ENCODE results near the gene LRGUK.

The LRGUK gene

DNA sequence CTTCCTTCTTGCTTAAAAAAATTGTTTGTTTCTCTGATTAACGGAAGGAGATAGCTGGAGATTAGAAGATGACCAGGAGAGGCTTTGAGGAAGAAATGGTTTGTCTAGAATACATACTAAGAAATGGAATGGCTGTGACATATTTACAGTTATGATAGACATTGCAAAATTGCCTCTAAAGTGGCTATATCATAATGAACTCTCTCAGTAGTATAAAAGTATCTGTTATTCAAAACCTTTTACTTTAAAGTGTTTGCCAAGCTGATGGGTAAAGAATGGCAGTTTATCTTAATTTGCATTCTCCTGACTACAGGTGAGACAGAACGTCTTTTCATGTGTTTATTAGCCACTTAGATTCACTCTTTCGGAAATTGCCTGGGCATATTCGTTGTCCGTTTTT lies 28.7 kb downstream of the LRGUK start:
- Mint-ChIP-seq H3K27ac (no peak overlapping the region), H3K4me1 (no peaks in the 10 kb centered on the region), H3K27me3 (peaks cover 5% of the 10 kb centered on the region), H3K9me3 (no peaks in the 10 kb centered on the region), H3K36me3 (no peaks in the 10 kb centered on the region), H3K4me3 (no peak overlapping the region)

GRCh38 chr7:134165252-134165651 lies 38.1 kb downstream of the LRGUK start:
- Mint-ChIP-seq H3K4me1 (no peaks in the 10 kb centered on the region), H3K36me3 (no peaks in the 10 kb centered on the region), H3K9me3 (no peaks in the 10 kb centered on the region), H3K4me3 (no peak overlapping the region), H3K27ac (no peak overlapping the region), H3K27me3 (no peaks in the 10 kb centered on the region)

- Mint-ChIP-seq H3K36me3 (no peaks in the 10 kb centered on the region), H3K4me1 (no peaks in the 10 kb centered on the region), H3K27me3 (no peaks in the 10 kb centered on the region), H3K4me3 (no peak overlapping the region), H3K27ac (no peak overlapping the region), H3K9me3 (no peaks in the 10 kb centered on the region)
Measured at GRCh38 chr7:134167250-134167649, 40.1 kb downstream of the LRGUK start.

DNA sequence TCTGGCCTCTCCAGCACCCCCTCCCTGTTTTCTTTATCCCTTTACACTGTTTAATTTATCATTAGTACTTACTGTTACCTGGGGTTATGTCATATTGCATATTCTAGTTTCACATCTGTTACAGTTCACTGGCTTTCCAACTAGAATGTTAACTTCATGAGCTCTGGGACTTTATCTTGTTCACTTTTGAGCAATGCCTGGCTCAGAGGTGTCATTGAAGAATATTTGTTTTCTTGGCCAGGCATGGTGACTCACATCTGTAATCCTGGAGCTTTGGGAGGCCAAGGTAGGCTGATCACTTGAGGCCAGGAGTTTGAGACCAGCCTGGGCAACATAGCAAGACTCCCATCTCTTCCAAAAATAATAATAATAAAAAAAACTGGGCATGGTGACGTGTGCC lies 40.7 kb downstream of the LRGUK start:
- Mint-ChIP-seq H3K4me1 (no peaks in the 10 kb centered on the region), H3K4me3 (no peak overlapping the region), H3K9me3 (no peaks in the 10 kb centered on the region), H3K36me3 (no peaks in the 10 kb centered on the region), H3K27ac (no peak overlapping the region), H3K27me3 (no peaks in the 10 kb centered on the region)

GRCh38 chr7:134174795-134175261 lies 47.7 kb downstream of the LRGUK start:
- Mint-ChIP-seq H3K27ac (no peak overlapping the region), H3K36me3 (no peaks in the 10 kb centered on the region), H3K4me1 (peaks cover 7% of the 10 kb centered on the region), H3K9me3 (no peaks in the 10 kb centered on the region), H3K4me3 (no peak overlapping the region), H3K27me3 (peaks cover 1% of the 10 kb centered on the region)

GRCh38 chr7:134175334-134176036 lies 48.3 kb downstream of the LRGUK start:
- Mint-ChIP-seq H3K27me3 (peaks cover 1% of the 10 kb centered on the region), H3K4me3 (no peak overlapping the region), H3K4me1 (peaks cover 7% of the 10 kb centered on the region), H3K9me3 (no peaks in the 10 kb centered on the region), H3K36me3 (no peaks in the 10 kb centered on the region), H3K27ac (no peak overlapping the region)

DNA sequence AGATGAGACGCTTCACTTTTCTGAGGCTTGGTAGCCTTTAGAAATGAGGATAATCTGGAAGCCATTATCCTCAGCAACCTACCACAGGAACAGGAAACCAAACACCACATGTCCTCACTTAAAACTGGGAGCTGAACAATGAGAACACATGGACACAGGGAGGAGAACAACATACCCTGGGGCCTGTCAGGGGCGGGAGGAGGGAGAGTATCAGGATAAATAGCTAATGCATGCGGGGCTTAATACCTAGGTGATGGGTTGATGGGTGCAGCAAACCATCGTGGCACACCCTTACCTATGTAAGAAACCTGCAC lies 48.9 kb downstream of the LRGUK start:
- Mint-ChIP-seq H3K36me3 (no peaks in the 10 kb centered on the region), H3K9me3 (no peaks in the 10 kb centered on the region), H3K27me3 (peaks cover 1% of the 10 kb centered on the region), H3K4me3 (no peak overlapping the region), H3K27ac (no peak overlapping the region), H3K4me1 (peaks cover 7% of the 10 kb centered on the region)

GRCh38 chr7:134179036-134180011 lies 52.2 kb downstream of the LRGUK start:
- H3K4me1 Mint-ChIP-seq = peaks cover 7% of the 10 kb centered on the region
- H3K27ac Mint-ChIP-seq = no peak overlapping the region
- peaks cover 1% of the 10 kb centered on the region for H3K27me3 Mint-ChIP-seq
- no peaks in the 10 kb centered on the region for H3K36me3 Mint-ChIP-seq
- no peaks in the 10 kb centered on the region for H3K9me3 Mint-ChIP-seq
- H3K4me3 Mint-ChIP-seq = no peak overlapping the region

DNA sequence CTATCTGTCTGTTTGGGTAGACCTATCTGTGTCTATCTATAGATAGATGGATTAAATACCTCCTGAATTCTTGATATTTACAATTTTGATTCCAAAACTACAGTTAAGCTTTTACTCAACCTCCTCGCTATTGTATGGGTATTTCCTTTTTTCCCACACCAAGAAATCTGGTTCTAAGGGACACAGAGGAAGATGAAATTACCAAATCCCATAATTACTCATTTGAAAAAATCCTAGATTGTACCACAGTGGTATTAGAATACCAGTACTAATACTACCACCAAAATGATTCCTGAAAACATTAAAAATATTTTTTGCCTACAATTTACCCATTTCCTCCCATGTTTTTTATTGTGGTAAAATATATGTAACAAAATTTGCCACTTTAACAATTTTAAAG lies 53.2 kb downstream of the LRGUK start:
- H3K4me3 Mint-ChIP-seq = no peak overlapping the region
- no peak overlapping the region for H3K27ac Mint-ChIP-seq
- H3K9me3 Mint-ChIP-seq = no peaks in the 10 kb centered on the region
- H3K27me3 Mint-ChIP-seq = no peaks in the 10 kb centered on the region
- H3K36me3 Mint-ChIP-seq = no peaks in the 10 kb centered on the region
- no peaks in the 10 kb centered on the region for H3K4me1 Mint-ChIP-seq

GRCh38 chr7:134182078-134182477 lies 54.9 kb downstream of the LRGUK start:
- no peak overlapping the region for H3K4me3 Mint-ChIP-seq
- H3K36me3 Mint-ChIP-seq = no peaks in the 10 kb centered on the region
- H3K9me3 Mint-ChIP-seq = no peaks in the 10 kb centered on the region
- H3K27ac Mint-ChIP-seq = no peak overlapping the region
- H3K4me1 Mint-ChIP-seq = no peaks in the 10 kb centered on the region
- H3K27me3 Mint-ChIP-seq = no peaks in the 10 kb centered on the region

GRCh38 chr7:134184767-134185166 lies 57.6 kb downstream of the LRGUK start:
- Mint-ChIP-seq H3K27ac (no peak overlapping the region), H3K4me1 (no peaks in the 10 kb centered on the region), H3K9me3 (no peaks in the 10 kb centered on the region), H3K36me3 (no peaks in the 10 kb centered on the region), H3K27me3 (peaks cover 3% of the 10 kb centered on the region), H3K4me3 (no peak overlapping the region)

GRCh38 chr7:134186027-134186426 lies 58.9 kb downstream of the LRGUK start:
- no peak overlapping the region for H3K27ac Mint-ChIP-seq
- peaks cover 3% of the 10 kb centered on the region for H3K27me3 Mint-ChIP-seq
- no peaks in the 10 kb centered on the region for H3K9me3 Mint-ChIP-seq
- H3K4me1 Mint-ChIP-seq = no peaks in the 10 kb centered on the region
- H3K36me3 Mint-ChIP-seq = no peaks in the 10 kb centered on the region
- H3K4me3 Mint-ChIP-seq = no peak overlapping the region

DNA sequence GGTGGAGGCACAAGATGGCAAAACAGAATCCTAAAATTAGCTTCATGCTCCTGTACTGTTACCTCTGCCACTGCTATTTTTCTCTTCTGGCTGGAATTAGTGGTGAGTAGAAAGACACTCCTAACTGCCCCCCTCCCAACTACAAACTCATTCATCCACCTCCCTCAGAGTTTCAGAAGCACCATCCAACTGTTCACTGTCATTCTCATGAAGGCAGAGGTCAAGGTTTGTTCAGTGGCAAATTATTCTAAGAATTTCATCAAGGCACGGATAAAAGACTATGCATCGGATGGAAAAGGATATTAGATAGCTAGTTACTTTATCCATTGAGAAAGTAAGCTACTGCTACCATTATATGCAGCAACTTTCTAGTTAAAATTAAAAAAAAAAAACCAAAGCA lies 59.7 kb downstream of the LRGUK start:
- no peaks in the 10 kb centered on the region for H3K9me3 Mint-ChIP-seq

GRCh38 chr7:134187893-134188292 lies 60.8 kb downstream of the LRGUK start:
- peaks cover 3% of the 10 kb centered on the region for H3K27me3 Mint-ChIP-seq
- H3K27ac Mint-ChIP-seq = no peak overlapping the region
- no peaks in the 10 kb centered on the region for H3K36me3 Mint-ChIP-seq
- no peaks in the 10 kb centered on the region for H3K9me3 Mint-ChIP-seq
- no peaks in the 10 kb centered on the region for H3K4me1 Mint-ChIP-seq
- H3K4me3 Mint-ChIP-seq = no peak overlapping the region

More for the DNA sequence above, 59.7 kb downstream of the LRGUK start:
- Mint-ChIP-seq H3K27ac (no peak overlapping the region), H3K4me3 (no peak overlapping the region), H3K36me3 (no peaks in the 10 kb centered on the region), H3K4me1 (no peaks in the 10 kb centered on the region), H3K27me3 (peaks cover 3% of the 10 kb centered on the region)

GRCh38 chr7:134188311-134188710 lies 61.2 kb downstream of the LRGUK start:
- no peaks in the 10 kb centered on the region for H3K9me3 Mint-ChIP-seq
- peaks cover 3% of the 10 kb centered on the region for H3K27me3 Mint-ChIP-seq
- no peaks in the 10 kb centered on the region for H3K4me1 Mint-ChIP-seq
- no peak overlapping the region for H3K4me3 Mint-ChIP-seq
- H3K27ac Mint-ChIP-seq = no peak overlapping the region
- no peaks in the 10 kb centered on the region for H3K36me3 Mint-ChIP-seq

- H3K36me3 Mint-ChIP-seq = no peaks in the 10 kb centered on the region
- no peaks in the 10 kb centered on the region for H3K4me1 Mint-ChIP-seq
- H3K27ac Mint-ChIP-seq = no peak overlapping the region
Measured at GRCh38 chr7:134189559-134189958, 62.4 kb downstream of the LRGUK start.

More at GRCh38 chr7:134189559-134189958, 62.4 kb downstream of the LRGUK start:
- Mint-ChIP-seq H3K27me3 (peaks cover 3% of the 10 kb centered on the region), H3K9me3 (no peaks in the 10 kb centered on the region), H3K4me3 (no peak overlapping the region)
